ENCODE measurements around the gene CCL13. TPM values are rescaled to one million over a fixed set of nuclear protein-coding genes. Genes with fewer than 3 reads are reported as not detected.

Gene CCL13
- total RNA-seq, 1 donor from 2014 or later, result not detected

DNA sequence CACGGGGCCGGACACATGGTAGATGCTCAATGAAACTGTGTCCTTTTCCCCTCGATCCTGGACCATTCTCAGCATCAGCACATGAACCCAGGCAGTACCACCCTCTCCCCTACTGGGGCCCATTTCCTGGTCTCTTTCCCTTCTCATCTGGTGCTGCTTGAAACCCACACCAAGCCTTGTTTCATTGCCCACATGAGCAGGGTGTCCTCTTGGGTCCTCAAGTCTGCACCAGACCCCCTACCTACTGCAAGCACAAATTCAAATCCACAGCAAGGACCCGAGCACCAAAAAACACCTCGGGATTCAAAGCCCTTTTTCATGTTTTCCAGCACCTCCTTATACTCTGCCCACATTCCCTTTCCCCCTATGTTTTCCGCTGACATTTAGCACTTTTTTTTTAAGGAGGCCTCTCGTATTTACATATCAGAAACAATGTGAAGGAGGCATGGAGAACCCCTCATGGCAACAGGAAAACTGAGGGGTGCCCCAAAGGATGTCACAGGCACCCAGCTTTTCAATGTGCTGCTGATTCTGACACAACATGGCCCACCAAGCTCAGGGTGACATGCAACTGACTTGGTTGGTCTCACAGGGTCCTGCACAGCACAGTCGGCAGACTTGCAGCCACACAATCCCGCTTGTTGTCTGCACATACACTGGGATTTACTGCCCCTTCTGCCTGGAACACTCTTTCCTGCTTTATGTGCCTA, 11.4 kb downstream of the CCL13 start:
- TF ChIP-seq, protein P1, sequence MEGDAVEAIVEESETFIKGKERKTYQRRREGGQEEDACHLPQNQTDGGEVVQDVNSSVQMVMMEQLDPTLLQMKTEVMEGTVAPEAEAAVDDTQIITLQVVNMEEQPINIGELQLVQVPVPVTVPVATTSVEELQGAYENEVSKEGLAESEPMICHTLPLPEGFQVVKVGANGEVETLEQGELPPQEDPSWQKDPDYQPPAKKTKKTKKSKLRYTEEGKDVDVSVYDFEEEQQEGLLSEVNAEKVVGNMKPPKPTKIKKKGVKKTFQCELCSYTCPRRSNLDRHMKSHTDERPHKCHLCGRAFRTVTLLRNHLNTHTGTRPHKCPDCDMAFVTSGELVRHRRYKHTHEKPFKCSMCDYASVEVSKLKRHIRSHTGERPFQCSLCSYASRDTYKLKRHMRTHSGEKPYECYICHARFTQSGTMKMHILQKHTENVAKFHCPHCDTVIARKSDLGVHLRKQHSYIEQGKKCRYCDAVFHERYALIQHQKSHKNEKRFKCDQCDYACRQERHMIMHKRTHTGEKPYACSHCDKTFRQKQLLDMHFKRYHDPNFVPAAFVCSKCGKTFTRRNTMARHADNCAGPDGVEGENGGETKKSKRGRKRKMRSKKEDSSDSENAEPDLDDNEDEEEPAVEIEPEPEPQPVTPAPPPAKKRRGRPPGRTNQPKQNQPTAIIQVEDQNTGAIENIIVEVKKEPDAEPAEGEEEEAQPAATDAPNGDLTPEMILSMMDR (IDR thresholded peaks at IDR 0.05; ENCODE audit: insufficient read depth, low read length, severe bottlenecking), result no peak
- H3K27me3 ChIP-seq (ENCODE audit: control insufficient read depth, insufficient read depth, low read length), result no peaks in the 10 kb centered on the region
- no peaks in the 10 kb centered on the region for H3K36me3 ChIP-seq (ENCODE audit: control insufficient read depth, insufficient read depth, low read length)
- DNase-seq (ENCODE audit: low read depth), result no peak
- H3K4me3 ChIP-seq (ENCODE audit: low read depth, low read length), result no peak overlapping the region
- no peak for FAIRE-seq

- TF ChIP-seq, protein P1 (IDR thresholded peaks at IDR 0.05; ENCODE audit: insufficient read depth, low read length, severe bottlenecking), result no peak
- FAIRE-seq (no peak), DNase-seq (ENCODE audit: low read depth) (no peak)
- H3K4me3 ChIP-seq (ENCODE audit: low read depth, low read length), result no peak overlapping the region
- no peaks in the 10 kb centered on the region for H3K27me3 ChIP-seq (ENCODE audit: control insufficient read depth, insufficient read depth, low read length)
- no peaks in the 10 kb centered on the region for H3K36me3 ChIP-seq (ENCODE audit: control insufficient read depth, insufficient read depth, low read length)
Observed at GRCh38 chr17:34368196-34368945, 12.1 kb downstream of the CCL13 start.

DNA sequence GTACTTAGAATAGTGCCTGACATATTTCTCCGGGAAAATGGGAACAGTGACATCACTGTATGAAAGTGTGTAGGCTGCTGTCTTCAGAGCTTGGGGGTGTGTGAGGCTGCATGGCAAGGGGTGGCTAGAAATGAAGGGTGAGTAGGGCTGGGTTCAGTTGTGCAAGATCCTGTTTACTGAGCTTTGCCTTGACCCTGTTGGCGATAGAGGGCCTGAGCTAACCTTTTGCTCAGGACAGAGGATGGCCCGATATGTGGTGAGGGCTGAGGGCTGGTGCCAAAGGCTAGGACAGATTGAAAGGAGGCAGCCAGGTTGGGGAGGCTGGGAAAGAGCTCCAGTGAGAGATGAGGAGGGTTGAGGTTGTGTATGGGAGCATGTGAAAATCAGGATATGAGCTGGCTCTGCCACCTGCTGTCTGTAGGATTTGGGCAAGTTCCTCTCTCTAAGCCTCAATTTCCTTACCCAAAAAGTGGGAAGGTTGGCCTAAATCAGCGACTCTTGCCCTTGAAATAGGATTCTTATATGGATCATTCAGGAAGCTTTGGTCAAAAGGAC, 12.7 kb downstream of the CCL13 start:
- DNase-seq (ENCODE audit: low read depth) (no peak), FAIRE-seq (no peak)
- Histone ChIP-seq H3K27me3 (ENCODE audit: control insufficient read depth, insufficient read depth, low read length) (no peaks in the 10 kb centered on the region), H3K4me3 (ENCODE audit: low read depth, low read length) (no peak overlapping the region), H3K36me3 (ENCODE audit: control insufficient read depth, insufficient read depth, low read length) (no peaks in the 10 kb centered on the region)
- TF ChIP-seq, protein P1 (IDR thresholded peaks at IDR 0.05; ENCODE audit: insufficient read depth, low read length, severe bottlenecking), result no peak

GRCh38 chr17:34369571-34369970, 13.3 kb downstream of the CCL13 start:
- H3K36me3 ChIP-seq (ENCODE audit: control insufficient read depth, insufficient read depth, low read length), result no peaks in the 10 kb centered on the region
- TF ChIP-seq, protein P1 (IDR thresholded peaks at IDR 0.05; ENCODE audit: insufficient read depth, low read length, severe bottlenecking), result no peak
- no peaks in the 10 kb centered on the region for H3K27me3 ChIP-seq (ENCODE audit: control insufficient read depth, insufficient read depth, low read length)
- H3K4me3 ChIP-seq (ENCODE audit: low read depth, low read length), result no peak overlapping the region
- no peak for FAIRE-seq
- no peak for DNase-seq (ENCODE audit: low read depth)

- Histone ChIP-seq H3K27me3 (ENCODE audit: control insufficient read depth, insufficient read depth, low read length) (no peaks in the 10 kb centered on the region), H3K4me3 (ENCODE audit: low read depth, low read length) (no peak overlapping the region), H3K36me3 (ENCODE audit: control insufficient read depth, insufficient read depth, low read length) (no peaks in the 10 kb centered on the region)
- TF ChIP-seq, protein P1 (IDR thresholded peaks at IDR 0.05; ENCODE audit: insufficient read depth, low read length, severe bottlenecking), result no peak
- no peak for FAIRE-seq
- no peak for DNase-seq (ENCODE audit: low read depth)
Observed at GRCh38 chr17:34370376-34370996, 14.2 kb downstream of the CCL13 start.
